Vagina (tissue), 2 donors: ENCODE results near the gene CCDC188. TPM values are rescaled to one million over a fixed set of nuclear protein-coding genes. Genes with fewer than 3 reads are reported as not detected.

Experiments
- DNase-seq, 2 donors: peaks; one replicate each; pipeline ENCODE4 v3.0.0-alpha.2; 2017; ENCODE audit errors: extremely low spot score in 2 of 2
- H3K27ac ChIP-seq: fragments of 200-600 bp; sonication (generic); one replicate; pipeline ENCODE4 v1.5.1; 2019
- H3K27me3 ChIP-seq: fragments of 200-600 bp; sonication (generic); one replicate; pipeline ENCODE4 v1.5.1; 2019
- H3K36me3 ChIP-seq, 2 donors: fragments of 200-600 bp; sonication (generic); one replicate each; pipeline ENCODE4 v1.5.1; 2017 to 2019
- H3K4me1 ChIP-seq: fragments of 200-600 bp; sonication (generic); one replicate; pipeline ENCODE4 v1.5.1; 2019
- H3K4me3 ChIP-seq, 2 donors: fragments of 200-600 bp; sonication (generic); 1 replicate in 1 of 2; 2 replicates in 1 of 2; pipeline ENCODE4 v1.5.1; 2016 to 2019
- H3K9me3 ChIP-seq: fragments of 200-600 bp; sonication (generic); one replicate; pipeline ENCODE4 v1.5.1; 2019
- POLR2A ChIP-seq, 2 donors: fragments of 450-650 bp; IDR thresholded peaks; one replicate each; pipeline ENCODE4 v1.6.1; 2017; ENCODE audit warnings: antibody characterized with exemption in 2 of 2, mild to moderate bottlenecking in 2 of 2, moderate library complexity in 2 of 2
- POLR2AphosphoS5 ChIP-seq, 2 donors: sonication (generic); formaldehyde crosslinking; IDR thresholded peaks; one replicate each; pipeline ENCODE4 v1.9.0; 2017; ENCODE audit warnings: antibody characterized with exemption in 2 of 2, mild to moderate bottlenecking in 2 of 2, low read depth in 1 of 2; ENCODE audit not compliant: insufficient read depth in 1 of 2
- intact Hi-C: fragments of 100-400 bp; cut with DNase I; formaldehyde crosslinking; loops from one replicate; pipeline ENCODE4 v1.15.1; 2023
- total RNA-seq: library from RNA; depleted of rRNA; stranded (reverse); fragments of >200 nt; gene quantifications from one replicate; pipeline ENCODE4 v1.2.3, GENCODE V29; 2016
- TF ChIP-seq, protein P1 (sequence below), 3 experiments: fragments of 450-650 bp in 2 of 3; fragments of 200-600 bp in 1 of 3; sonication (generic) in 1 of 3; IDR thresholded peaks; one replicate each; pipeline ENCODE4 v1.5.1; 2017 to 2019; ENCODE audit warnings: antibody characterized with exemption in 3 of 3, mild to moderate bottlenecking in 2 of 3, moderate library complexity in 2 of 3

Gene CCDC188
- total RNA-seq, 1 donor from 2014 or later, result not detected

DNA sequence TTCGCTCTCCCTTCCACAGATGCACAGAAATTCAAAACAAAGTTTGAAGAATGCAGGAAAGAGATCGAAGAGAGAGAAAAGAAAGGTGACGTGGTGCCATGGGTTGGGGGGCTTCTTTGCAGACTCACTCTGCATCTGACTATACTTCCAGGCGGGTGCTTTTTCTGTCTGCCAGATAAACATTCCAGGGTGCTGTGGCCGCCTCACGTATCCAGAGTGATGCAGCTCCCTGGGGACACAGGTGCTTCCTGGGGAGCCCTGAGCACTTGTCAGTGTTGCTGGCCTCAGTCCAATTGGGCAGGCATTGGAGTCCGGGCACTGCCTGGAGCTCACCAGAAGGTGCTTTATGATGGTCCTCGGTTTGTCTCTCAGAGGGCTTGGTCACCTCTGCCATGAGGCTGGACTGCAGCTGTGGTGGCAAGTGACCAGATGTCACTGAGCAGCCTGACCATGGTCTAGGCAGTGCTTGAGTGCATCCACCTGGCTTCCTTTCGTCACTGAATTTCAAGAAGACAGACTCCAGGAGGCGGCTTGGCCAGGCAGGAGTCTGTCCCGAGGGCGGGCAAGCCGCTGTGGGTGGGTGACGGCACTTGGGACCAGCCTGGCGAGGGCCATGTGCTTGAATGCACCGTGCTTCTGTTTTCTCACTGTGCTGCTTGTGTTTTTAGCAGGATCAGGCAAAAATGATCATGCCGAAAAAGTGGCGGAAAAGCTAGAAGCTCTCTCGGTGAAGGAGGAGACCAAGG is 24.4 kb downstream of the CCDC188 start:
- Histone ChIP-seq H3K4me1 (peaks cover 10% of the 10 kb centered on the region), H3K4me3 (no peak overlapping the region), H3K27ac (no peak overlapping the region), H3K9me3 (no peaks in the 10 kb centered on the region), H3K27me3 (no peaks in the 10 kb centered on the region), H3K36me3 (peaks cover 0 to 43% of the 10 kb centered on the region in 2 donors)
- TF ChIP-seq POLR2A (IDR thresholded peaks at IDR 0.05), result no peak
- no peak for TF ChIP-seq POLR2AphosphoS5 (IDR thresholded peaks at IDR 0.05; ENCODE audit: insufficient read depth in 1 of 2, low read depth in 1 of 2)
- TF ChIP-seq, protein P1, sequence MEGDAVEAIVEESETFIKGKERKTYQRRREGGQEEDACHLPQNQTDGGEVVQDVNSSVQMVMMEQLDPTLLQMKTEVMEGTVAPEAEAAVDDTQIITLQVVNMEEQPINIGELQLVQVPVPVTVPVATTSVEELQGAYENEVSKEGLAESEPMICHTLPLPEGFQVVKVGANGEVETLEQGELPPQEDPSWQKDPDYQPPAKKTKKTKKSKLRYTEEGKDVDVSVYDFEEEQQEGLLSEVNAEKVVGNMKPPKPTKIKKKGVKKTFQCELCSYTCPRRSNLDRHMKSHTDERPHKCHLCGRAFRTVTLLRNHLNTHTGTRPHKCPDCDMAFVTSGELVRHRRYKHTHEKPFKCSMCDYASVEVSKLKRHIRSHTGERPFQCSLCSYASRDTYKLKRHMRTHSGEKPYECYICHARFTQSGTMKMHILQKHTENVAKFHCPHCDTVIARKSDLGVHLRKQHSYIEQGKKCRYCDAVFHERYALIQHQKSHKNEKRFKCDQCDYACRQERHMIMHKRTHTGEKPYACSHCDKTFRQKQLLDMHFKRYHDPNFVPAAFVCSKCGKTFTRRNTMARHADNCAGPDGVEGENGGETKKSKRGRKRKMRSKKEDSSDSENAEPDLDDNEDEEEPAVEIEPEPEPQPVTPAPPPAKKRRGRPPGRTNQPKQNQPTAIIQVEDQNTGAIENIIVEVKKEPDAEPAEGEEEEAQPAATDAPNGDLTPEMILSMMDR (IDR thresholded peaks at IDR 0.05), result no peak
- no peak for DNase-seq
- intact Hi-C loops, result no loop called here

DNA sequence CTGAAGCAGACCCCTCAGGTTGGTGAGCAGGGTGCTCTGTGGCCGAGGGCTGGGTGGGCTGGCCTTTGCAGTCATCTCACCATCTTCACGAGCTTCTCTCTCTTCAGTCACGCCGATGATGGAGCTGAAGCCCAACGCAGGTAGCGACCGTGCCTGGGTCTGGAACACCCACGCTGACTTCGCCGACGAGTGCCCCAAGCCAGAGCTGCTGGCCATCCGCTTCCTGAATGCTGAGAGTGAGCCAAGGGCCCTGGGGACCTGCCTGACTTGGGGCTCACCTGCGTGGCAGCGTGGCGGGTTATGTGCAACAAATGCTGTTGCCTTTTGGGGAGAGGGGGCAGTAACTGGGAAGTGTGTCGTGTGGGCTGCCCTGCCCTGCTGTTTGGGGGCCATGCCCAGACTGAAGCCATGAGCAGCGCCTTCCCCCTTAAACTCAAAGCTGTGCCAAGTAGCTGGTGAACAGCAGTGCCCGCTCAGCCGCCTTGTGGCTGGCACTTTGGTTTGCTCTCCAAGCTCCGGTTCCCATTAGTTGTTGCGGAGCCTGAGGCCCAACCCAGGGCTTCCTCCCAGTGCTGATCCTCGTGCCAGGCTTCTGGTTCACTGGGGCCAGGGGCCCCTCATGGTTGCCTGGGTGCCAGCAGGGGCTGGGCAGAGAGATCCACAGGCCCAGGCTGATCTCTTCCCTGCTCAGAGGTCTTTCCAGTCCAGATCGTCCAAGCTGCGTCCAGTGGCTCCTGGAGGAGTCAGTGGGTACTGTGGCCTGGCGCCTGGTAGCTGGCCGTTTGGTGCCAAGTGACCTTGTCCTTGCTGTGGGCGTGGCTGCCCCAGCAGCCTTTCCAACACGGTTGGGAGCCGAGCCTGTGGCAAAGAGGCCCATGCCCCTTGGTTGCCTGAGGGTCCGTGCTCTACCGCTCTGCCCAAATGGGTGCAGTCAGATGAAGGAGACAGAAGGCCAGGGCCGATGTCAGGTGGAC is 25.4 kb downstream of the CCDC188 start:
- intact Hi-C loops, result no loop called here
- Histone ChIP-seq H3K27me3 (no peaks in the 10 kb centered on the region), H3K4me1 (peaks cover 6% of the 10 kb centered on the region), H3K36me3 (peaks cover 0 to 51% of the 10 kb centered on the region in 2 donors), H3K4me3 (no peak overlapping the region), H3K27ac (no peak overlapping the region), H3K9me3 (no peaks in the 10 kb centered on the region)
- no peak for TF ChIP-seq POLR2AphosphoS5 (IDR thresholded peaks at IDR 0.05; ENCODE audit: insufficient read depth in 1 of 2, low read depth in 1 of 2)
- TF ChIP-seq, protein P1 (IDR thresholded peaks at IDR 0.05), result no peak
- no peak for TF ChIP-seq POLR2A (IDR thresholded peaks at IDR 0.05)
- no peak for DNase-seq

DNA sequence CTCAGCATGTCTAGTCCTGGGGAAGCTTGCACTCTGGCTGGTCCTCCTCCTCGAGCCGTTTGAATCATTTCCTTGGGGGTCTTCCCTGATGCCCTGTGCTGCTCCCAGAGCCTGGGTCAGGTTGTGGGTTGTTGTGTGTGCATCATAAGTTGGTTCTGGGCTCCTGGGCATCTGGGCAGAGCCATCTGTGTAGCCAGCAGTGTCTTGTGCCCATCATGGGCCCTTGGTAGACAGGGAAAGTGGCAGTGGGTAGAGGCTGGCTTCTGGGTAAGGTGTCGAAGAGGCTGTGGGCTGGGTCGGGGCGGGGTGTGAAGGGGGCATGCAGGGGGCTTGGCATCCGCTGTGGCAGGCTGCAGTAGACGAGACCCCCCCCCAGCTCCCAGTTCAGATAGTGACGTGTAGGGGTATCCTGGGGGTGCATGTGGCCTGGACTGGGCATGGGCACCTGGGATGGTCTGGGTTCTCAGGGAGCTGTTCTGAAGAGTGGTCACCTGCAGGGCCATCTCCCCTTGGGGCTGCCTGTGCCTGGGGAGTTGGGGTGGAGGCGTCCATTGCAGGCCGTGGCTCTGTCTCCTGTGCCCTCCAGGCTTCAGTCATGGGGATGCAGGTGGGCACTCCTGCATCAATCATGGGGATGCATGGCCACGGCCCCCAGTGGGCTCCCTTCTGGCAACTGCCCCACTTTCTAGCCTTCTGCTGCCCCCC is 26.6 kb downstream of the CCDC188 start:
- no peak overlapping the region for H3K27ac ChIP-seq
- H3K36me3 ChIP-seq, result peaks cover 0 to 63% of the 10 kb centered on the region in 2 donors
- no peaks in the 10 kb centered on the region for H3K9me3 ChIP-seq
- intact Hi-C loops, result no loop called here
- TF ChIP-seq POLR2AphosphoS5 (IDR thresholded peaks at IDR 0.05; ENCODE audit: insufficient read depth in 1 of 2, low read depth in 1 of 2), result no peak
- TF ChIP-seq, protein P1 (IDR thresholded peaks at IDR 0.05), result no peak
- TF ChIP-seq POLR2A (IDR thresholded peaks at IDR 0.05), result no peak
- no peaks in the 10 kb centered on the region for H3K27me3 ChIP-seq
- no peak for DNase-seq
- no peak overlapping the region for H3K4me3 ChIP-seq
- peaks cover 9% of the 10 kb centered on the region for H3K4me1 ChIP-seq

DNA sequence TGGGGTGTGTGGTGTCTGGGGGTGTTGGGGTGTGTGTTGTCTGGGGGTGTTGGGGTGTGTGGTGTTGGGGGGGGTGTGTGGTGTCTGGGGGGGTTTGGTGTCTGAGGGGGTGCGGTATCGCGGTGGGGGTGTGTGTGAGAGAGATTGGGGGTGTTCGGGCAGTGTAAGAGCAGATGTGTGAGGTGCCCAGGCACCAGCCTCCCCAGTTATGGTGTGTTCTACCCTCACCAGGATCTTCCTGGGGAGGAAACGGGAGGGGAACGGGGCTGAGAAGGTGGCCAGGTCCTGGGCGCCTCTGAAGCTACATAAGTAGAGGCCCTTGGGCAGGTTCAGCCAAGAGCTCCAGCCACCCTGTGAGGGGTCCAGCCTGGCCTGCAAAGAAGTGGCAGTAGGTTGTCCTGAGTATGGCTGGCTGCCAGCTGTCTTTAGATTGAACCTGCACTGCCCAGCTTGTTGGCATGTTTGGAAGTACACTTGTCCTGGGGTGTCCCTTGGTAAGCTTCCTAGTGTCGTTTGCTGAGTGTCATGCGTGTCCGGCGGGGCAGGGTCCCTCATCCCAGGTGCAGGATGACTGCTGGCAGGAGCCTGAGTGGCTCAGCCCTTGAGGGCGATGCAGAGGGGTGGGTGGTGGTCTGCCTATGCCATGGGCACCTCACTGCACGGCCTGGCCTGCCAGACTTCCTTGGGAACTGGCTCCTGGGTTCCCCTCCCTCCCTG is 27.3 kb downstream of the CCDC188 start:
- intact Hi-C loops, result no loop called here
- Histone ChIP-seq H3K27me3 (no peaks in the 10 kb centered on the region), H3K36me3 (peaks cover 0 to 67% of the 10 kb centered on the region in 2 donors), H3K4me3 (no peak overlapping the region), H3K4me1 (peaks cover 17% of the 10 kb centered on the region), H3K9me3 (no peaks in the 10 kb centered on the region), H3K27ac (no peak overlapping the region)
- no peak for DNase-seq
- TF ChIP-seq, protein P1 (IDR thresholded peaks at IDR 0.05), result no peak
- no peak for TF ChIP-seq POLR2A (IDR thresholded peaks at IDR 0.05)
- no peak for TF ChIP-seq POLR2AphosphoS5 (IDR thresholded peaks at IDR 0.05; ENCODE audit: insufficient read depth in 1 of 2, low read depth in 1 of 2)
